H9 (cell line): ENCODE measurements around the gene IL1RAPL1. TPM values are rescaled to one million over a fixed set of nuclear protein-coding genes. Genes with fewer than 3 reads are reported as not detected.

Source experiments
- DNase-seq: peaks from one replicate; pipeline ENCODE4 v3.0.0-alpha.2; 2017
- H2AFZ ChIP-seq: one replicate; pipeline ENCODE4 v1.6.1; 2013; ENCODE audit warnings: mild to moderate bottlenecking, low read length, control low read depth, moderate library complexity
- H2AK5ac ChIP-seq: 2 replicates; pipeline ENCODE4 v1.6.1; 2013; ENCODE audit warnings: low read length, control low read depth, mixed read lengths; ENCODE audit not compliant: insufficient read length
- H2BK120ac ChIP-seq: one replicate; pipeline ENCODE4 v1.6.1; 2013; ENCODE audit warnings: low read depth, mild to moderate bottlenecking, low read length, control low read depth, inconsistent platforms; ENCODE audit not compliant: poor library complexity, severe bottlenecking
- H2BK12ac ChIP-seq: 2 replicates; pipeline ENCODE4 v1.6.1; 2013; ENCODE audit warnings: low read length, control low read depth, mixed read lengths, low read depth; ENCODE audit not compliant: insufficient read length
- H2BK15ac ChIP-seq: 2 replicates; pipeline ENCODE4 v1.6.1; 2013; ENCODE audit warnings: low read depth, low read length, control low read depth
- H2BK20ac ChIP-seq: one replicate; pipeline ENCODE4 v1.6.1; 2013; ENCODE audit warnings: low read depth, mild to moderate bottlenecking, low read length, control low read depth, inconsistent platforms; ENCODE audit not compliant: poor library complexity, severe bottlenecking
- H2BK5ac ChIP-seq: 2 replicates; pipeline ENCODE4 v1.6.1; 2013; ENCODE audit warnings: low read length, control low read depth, mixed read lengths; ENCODE audit not compliant: insufficient read length
- H3K14ac ChIP-seq: 2 replicates; pipeline ENCODE4 v1.6.1; 2013; ENCODE audit warnings: low read length, control low read depth; ENCODE audit not compliant: insufficient read depth
- H3K18ac ChIP-seq: 2 replicates; pipeline ENCODE4 v1.6.1; 2013; ENCODE audit warnings: low read depth, mild to moderate bottlenecking, mixed read lengths, low read length, control low read depth; ENCODE audit not compliant: insufficient read length
- H3K23ac ChIP-seq: 2 replicates; pipeline ENCODE4 v1.6.1; 2013; ENCODE audit warnings: low read length, control low read depth, mixed read lengths, low read depth; ENCODE audit not compliant: insufficient read length
- H3K23me2 ChIP-seq: 2 replicates; pipeline ENCODE4 v1.6.1; 2013; ENCODE audit warnings: low read depth, mild to moderate bottlenecking, mixed read lengths, low read length, control low read depth; ENCODE audit not compliant: insufficient read length, poor library complexity, severe bottlenecking
- H3K27ac ChIP-seq: 2 replicates; pipeline ENCODE4 v1.5.1; 2013; ENCODE audit warnings: low read length, control low read depth, mixed read lengths, low read depth; ENCODE audit not compliant: insufficient read length
- H3K27me3 ChIP-seq: 2 replicates; pipeline ENCODE4 v1.6.1; 2013; ENCODE audit warnings: low read length, control low read depth, inconsistent platforms; ENCODE audit not compliant: insufficient read depth
- H3K4ac ChIP-seq: 2 replicates; pipeline ENCODE4 v1.6.1; 2013; ENCODE audit warnings: low read depth, mild to moderate bottlenecking, control low read depth, inconsistent platforms, low read length, moderate library complexity
- H3K4me1 ChIP-seq: 2 replicates; pipeline ENCODE4 v1.6.1; 2013; ENCODE audit warnings: low read length, control low read depth, inconsistent platforms; ENCODE audit not compliant: insufficient read depth
- H3K4me2 ChIP-seq: 2 replicates; pipeline ENCODE4 v1.6.1; 2013; ENCODE audit warnings: low read length, control low read depth, mixed read lengths; ENCODE audit not compliant: insufficient read length, insufficient read depth
- H3K56ac ChIP-seq: 2 replicates; pipeline ENCODE4 v1.6.1; 2013; ENCODE audit warnings: low read depth, mild to moderate bottlenecking, mixed read lengths, low read length, control low read depth; ENCODE audit not compliant: insufficient read length
- H3K79me1 ChIP-seq: 2 replicates; pipeline ENCODE4 v1.6.1; 2013; ENCODE audit warnings: low read depth, mild to moderate bottlenecking, moderate library complexity, low read length, control low read depth, inconsistent platforms; ENCODE audit not compliant: insufficient read depth, poor library complexity, severe bottlenecking
- H3K79me2 ChIP-seq: 2 replicates; pipeline ENCODE4 v1.6.1; 2013; ENCODE audit warnings: low read length, control low read depth, inconsistent platforms; ENCODE audit not compliant: insufficient read depth
- H3K9ac ChIP-seq: 2 replicates; pipeline ENCODE4 v1.6.1; 2013; ENCODE audit warnings: low read length, control low read depth, mixed read lengths; ENCODE audit not compliant: insufficient read length; ENCODE audit errors: extremely low read depth
- H3K9me3 ChIP-seq: one replicate; pipeline ENCODE4 v1.6.1; 2013; ENCODE audit warnings: low read depth, low read length, inconsistent platforms; ENCODE audit not compliant: control insufficient read depth
- H3T11ph ChIP-seq: one replicate; pipeline ENCODE4 v1.6.1; 2013; ENCODE audit warnings: mild to moderate bottlenecking, low read length, control low read depth, inconsistent platforms
- H4K20me1 ChIP-seq: one replicate; pipeline ENCODE4 v1.6.1; 2013; ENCODE audit not compliant: control insufficient read depth, insufficient read length, insufficient read depth
- H4K5ac ChIP-seq: 2 replicates; pipeline ENCODE4 v1.6.1; 2013; ENCODE audit warnings: low read depth, mild to moderate bottlenecking, mixed read lengths, low read length, control low read depth; ENCODE audit not compliant: insufficient read length
- H4K8ac ChIP-seq: replicated peaks from 2 replicates; pipeline ENCODE4 v1.6.1; 2013; ENCODE audit warnings: low read length, control low read depth, mixed read lengths, low read depth; ENCODE audit not compliant: insufficient read length
- H4K91ac ChIP-seq: 2 replicates; pipeline ENCODE4 v1.6.1; 2013; ENCODE audit warnings: low read depth, mild to moderate bottlenecking, moderate library complexity, mixed read lengths, low read length, control low read depth; ENCODE audit not compliant: insufficient read length
- H3K27ac Mint-ChIP-seq, 3 experiments: 2 replicates in 2 of 3; 3 replicates in 1 of 3; pipeline ENCODE4 v1.8.0; 2020 to 2021; ENCODE audit warnings: mixed read lengths in 3 of 3, mild to moderate bottlenecking in 1 of 3, moderate library complexity in 1 of 3
- H3K27me3 Mint-ChIP-seq: 2 replicates; pipeline ENCODE4 v1.8.0; 2021; ENCODE audit warnings: low read depth, mild to moderate bottlenecking, moderate library complexity, mixed read lengths
- H3K36me3 Mint-ChIP-seq, 3 experiments: 2 replicates in 2 of 3; 3 replicates in 1 of 3; pipeline ENCODE4 v1.8.0; 2020 to 2021; ENCODE audit warnings: low read depth in 3 of 3, mixed read lengths in 3 of 3; ENCODE audit not compliant: insufficient read depth in 1 of 3
- H3K4me1 Mint-ChIP-seq, 2 experiments: 2 replicates each; pipeline ENCODE4 v1.8.0; 2020; ENCODE audit warnings: mixed read lengths in 2 of 2
- H3K4me3 Mint-ChIP-seq, 2 experiments: 2 replicates in 1 of 2; 3 replicates in 1 of 2; pipeline ENCODE4 v1.8.0; 2020 to 2021; ENCODE audit warnings: mild to moderate bottlenecking in 2 of 2, mixed read lengths in 2 of 2, moderate library complexity in 1 of 2
- H3K9me3 Mint-ChIP-seq, 2 experiments: 2 replicates in 1 of 2; 3 replicates in 1 of 2; pipeline ENCODE4 v1.8.0; 2020; ENCODE audit warnings: mild to moderate bottlenecking in 2 of 2, mixed read lengths in 2 of 2, moderate library complexity in 1 of 2
- WGBS: extraction: QIAGEN DNeasy Blood & Tissue Kit; methylation state at CpG from one replicate; pipeline ENCODE4 v1.1.7; 2013; ENCODE audit warnings: missing lambda C conversion rate, low lambda C conversion rate, mixed read lengths; ENCODE audit not compliant: insufficient read length; ENCODE audit errors: extremely low coverage; 5-methylcytosine and 5-hydroxymethylcytosine counted together
- total RNA-seq: library from RNA; stranded (reverse); gene quantifications from 2 replicates; pipeline ENCODE4 v1.2.1, GENCODE V29; 2021
- TF ChIP-seq, protein P1 (sequence below): fragments of 200-600 bp; sonication (generic); conservative IDR thresholded peaks from 3 replicates; pipeline ENCODE4 v1.8.0; 2021; ENCODE audit warnings: antibody characterized with exemption, mild to moderate bottlenecking

IL1RAPL1 gene
- total RNA-seq, 1 experiment from 2014 or later, result 0.31 TPM

DNA sequence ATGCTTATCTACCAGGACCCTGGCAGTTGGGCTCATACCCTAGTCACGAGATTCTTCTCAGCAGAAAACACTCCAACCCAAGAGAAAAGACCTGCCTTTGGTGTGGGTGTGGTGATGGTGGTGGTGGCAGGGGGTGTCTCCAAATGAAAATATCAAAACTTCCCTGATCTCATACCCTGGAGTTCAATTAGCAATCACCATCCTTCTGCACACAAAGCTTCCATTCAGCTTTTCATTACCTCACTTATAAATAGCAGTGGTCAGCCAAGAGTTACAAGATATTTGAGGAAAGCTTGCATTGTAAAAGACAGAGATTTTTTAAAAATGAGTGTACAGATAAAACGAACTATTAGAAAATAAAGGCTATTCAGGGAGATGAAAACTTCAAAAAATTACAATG lies 1047.3 kb downstream of the IL1RAPL1 start:
- Histone ChIP-seq H2BK20ac (no peak overlapping the region), H3K23me2 (no peaks in the 10 kb centered on the region), H3K79me2 (no peaks in the 10 kb centered on the region), H2AK5ac (no peak overlapping the region), H2BK12ac (no peak overlapping the region), H4K5ac (no peak overlapping the region), H3K23ac (no peak overlapping the region), H3K4me1 (no peaks in the 10 kb centered on the region), H2BK15ac (no peak overlapping the region), H4K8ac (no peak overlapping the region), H3K4ac (no peak overlapping the region), H3K79me1 (no peaks in the 10 kb centered on the region), H4K20me1 (no peaks in the 10 kb centered on the region), H3T11ph (no peak overlapping the region), H2AFZ (no peak overlapping the region), H3K56ac (no peak overlapping the region), H3K4me2 (no peak overlapping the region), H3K27ac (no peak overlapping the region), H3K18ac (no peak overlapping the region), H3K9me3 (no peaks in the 10 kb centered on the region), H2BK5ac (no peak overlapping the region), H3K9ac (no peak overlapping the region), H3K27me3 (no peaks in the 10 kb centered on the region), H2BK120ac (no peak overlapping the region), H3K14ac (no peak overlapping the region), H4K91ac (no peak overlapping the region)
- Mint-ChIP-seq H3K27ac (no peak overlapping the region), H3K4me3 (no peak overlapping the region), H3K9me3 (peaks cover 0 to 33% of the 10 kb centered on the region in 2 experiments; a peak in 4 of 5 replicates), H3K27me3 (no peaks in the 10 kb centered on the region), H3K36me3 (no peaks in the 10 kb centered on the region), H3K4me1 (no peaks in the 10 kb centered on the region)
- TF ChIP-seq, protein P1, sequence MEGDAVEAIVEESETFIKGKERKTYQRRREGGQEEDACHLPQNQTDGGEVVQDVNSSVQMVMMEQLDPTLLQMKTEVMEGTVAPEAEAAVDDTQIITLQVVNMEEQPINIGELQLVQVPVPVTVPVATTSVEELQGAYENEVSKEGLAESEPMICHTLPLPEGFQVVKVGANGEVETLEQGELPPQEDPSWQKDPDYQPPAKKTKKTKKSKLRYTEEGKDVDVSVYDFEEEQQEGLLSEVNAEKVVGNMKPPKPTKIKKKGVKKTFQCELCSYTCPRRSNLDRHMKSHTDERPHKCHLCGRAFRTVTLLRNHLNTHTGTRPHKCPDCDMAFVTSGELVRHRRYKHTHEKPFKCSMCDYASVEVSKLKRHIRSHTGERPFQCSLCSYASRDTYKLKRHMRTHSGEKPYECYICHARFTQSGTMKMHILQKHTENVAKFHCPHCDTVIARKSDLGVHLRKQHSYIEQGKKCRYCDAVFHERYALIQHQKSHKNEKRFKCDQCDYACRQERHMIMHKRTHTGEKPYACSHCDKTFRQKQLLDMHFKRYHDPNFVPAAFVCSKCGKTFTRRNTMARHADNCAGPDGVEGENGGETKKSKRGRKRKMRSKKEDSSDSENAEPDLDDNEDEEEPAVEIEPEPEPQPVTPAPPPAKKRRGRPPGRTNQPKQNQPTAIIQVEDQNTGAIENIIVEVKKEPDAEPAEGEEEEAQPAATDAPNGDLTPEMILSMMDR, result no peak
- no CpG with 5 or more reads among the region's 2 CpGs for WGBS
- no peak for DNase-seq
